NOMO-1 treated with dmso at 0.1 percent for 144 hours (cell line): ENCODE data around the gene LRP5.
"Not testable (repeated sequence)": the region's sequence is repeated elsewhere in the genome, so short reads cannot be mapped to it uniquely, and the experiment has no call there.

ENCODE experiments used
- DNase-seq: peaks from one replicate; lab custom pipeline; 2025; ENCODE audit not compliant: unreplicated experiment; lab: John Stamatoyannopoulos, UW

LRP5 gene

GRCh38 chr11:68437927-68438657 is 125.7 kb downstream of the LRP5 start:
- DNase-seq, result no peak

GRCh38 chr11:68438658-68439259 is 126.4 kb downstream of the LRP5 start:
- DNase-seq, result no peak

GRCh38 chr11:68439355-68440065 is 127.1 kb downstream of the LRP5 start:
- DNase-seq, result no peak

GRCh38 chr11:68440224-68440623 is 127.8 kb downstream of the LRP5 start:
- no peak for DNase-seq

GRCh38 chr11:68441466-68442230 is 129.3 kb downstream of the LRP5 start:
- DNase-seq, result no peak

- DNase-seq, result no peak
Measured at GRCh38 chr11:68442433-68442832, 130.0 kb downstream of the LRP5 start.

- no peak for DNase-seq
Measured at GRCh38 chr11:68444566-68444965, 132.2 kb downstream of the LRP5 start.

- no peak for DNase-seq
Measured at GRCh38 chr11:68445531-68446035, 133.2 kb downstream of the LRP5 start.

- no peak for DNase-seq
Measured at GRCh38 chr11:68446046-68446725, 133.8 kb downstream of the LRP5 start.

- peak; percentile 31 for DNase-seq
Measured at GRCh38 chr11:68447015-68447801, 134.8 kb downstream of the LRP5 start.

GRCh38 chr11:68447914-68448313 is 135.5 kb downstream of the LRP5 start:
- DNase-seq, result not testable (repeated sequence)

GRCh38 chr11:68448604-68449011 is 136.2 kb downstream of the LRP5 start:
- no peak for DNase-seq

GRCh38 chr11:68449951-68450350 is 137.6 kb downstream of the LRP5 start:
- DNase-seq, result no peak

GRCh38 chr11:68450711-68451110 is 138.3 kb downstream of the LRP5 start:
- no peak for DNase-seq

- DNase-seq, result no peak
Measured at GRCh38 chr11:68454767-68455166, 142.4 kb downstream of the LRP5 start.

- no peak for DNase-seq
Measured at GRCh38 chr11:68455485-68455884, 143.1 kb downstream of the LRP5 start.

GRCh38 chr11:68457216-68457897 is 145.0 kb downstream of the LRP5 start:
- DNase-seq, result no peak

- no peak for DNase-seq
Measured at GRCh38 chr11:68457898-68458249, 145.5 kb downstream of the LRP5 start.

- not testable (repeated sequence) for DNase-seq
Measured at GRCh38 chr11:68458340-68458739, 145.9 kb downstream of the LRP5 start.
